ENCODE data around the gene ARHGAP35. TPM values are rescaled to one million over a fixed set of nuclear protein-coding genes. Genes with fewer than 3 reads are reported as not detected.
"Not testable (repeated sequence)": the region's sequence is repeated elsewhere in the genome, so short reads cannot be mapped to it uniquely, and the experiment has no call there.

ARHGAP35 gene
- 72.5 TPM for polyA plus RNA-seq (2013, experiment 1 of 2; ENCODE audit: insufficient read length)
- polyA plus RNA-seq (2013, experiment 2 of 2; ENCODE audit: insufficient read length), result 71.7 TPM

- DNase-seq, result no peak
Observed at GRCh38 chr19:46860846-46861690, at the start of gene ARHGAP35. TSS of gene ARHGAP35 (plus strand) at chr19:46860997. CDS start at chr19:46918676, 57,679 bp downstream.

DNA sequence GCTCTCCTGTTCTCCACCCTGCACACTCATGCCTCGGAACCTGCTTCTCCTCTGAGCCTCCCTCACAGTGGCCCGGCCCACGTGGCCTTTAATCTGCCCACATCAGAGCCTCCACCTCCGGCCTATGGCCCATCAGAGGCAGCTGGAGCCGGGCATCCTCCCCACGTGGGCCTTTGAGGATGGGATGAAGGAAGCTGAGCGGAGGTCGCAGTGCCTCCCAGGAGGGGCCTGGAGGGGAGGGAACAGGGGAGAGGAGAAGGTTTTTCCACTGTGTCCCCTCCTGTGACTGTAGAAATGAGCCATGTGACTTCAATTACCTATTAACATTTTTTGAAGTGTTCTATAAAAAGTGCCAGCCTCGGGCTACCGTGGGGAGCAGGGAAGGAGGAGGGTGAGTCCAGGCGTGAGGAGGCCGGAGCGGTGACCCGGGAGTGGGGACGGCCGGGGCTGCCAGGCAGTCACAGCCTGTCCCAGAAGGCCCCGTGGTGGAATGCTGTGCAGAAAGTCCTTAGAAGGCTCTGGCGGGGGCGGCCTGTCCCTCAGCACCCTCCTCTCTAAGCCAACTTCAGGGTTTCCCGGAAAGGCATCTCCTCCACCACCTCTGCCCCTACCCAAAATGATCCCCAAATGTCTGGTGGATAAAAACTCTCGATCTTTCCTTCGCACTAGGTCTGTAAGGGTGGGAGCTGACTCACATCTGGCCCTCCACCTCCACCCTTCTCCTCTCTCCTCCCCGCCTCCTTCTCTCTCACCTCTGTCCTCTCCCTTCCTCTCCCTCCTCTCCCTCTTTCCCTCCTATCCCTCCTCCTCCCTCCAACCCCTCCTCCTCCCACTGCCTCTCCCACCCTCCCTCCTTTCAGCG is 47.6 kb upstream of the ARHGAP35 start:
- no peak for DNase-seq

GRCh38 chr19:46813839-46814358 is 46.9 kb upstream of the ARHGAP35 start:
- DNase-seq, result peak; percentile 54

DNA sequence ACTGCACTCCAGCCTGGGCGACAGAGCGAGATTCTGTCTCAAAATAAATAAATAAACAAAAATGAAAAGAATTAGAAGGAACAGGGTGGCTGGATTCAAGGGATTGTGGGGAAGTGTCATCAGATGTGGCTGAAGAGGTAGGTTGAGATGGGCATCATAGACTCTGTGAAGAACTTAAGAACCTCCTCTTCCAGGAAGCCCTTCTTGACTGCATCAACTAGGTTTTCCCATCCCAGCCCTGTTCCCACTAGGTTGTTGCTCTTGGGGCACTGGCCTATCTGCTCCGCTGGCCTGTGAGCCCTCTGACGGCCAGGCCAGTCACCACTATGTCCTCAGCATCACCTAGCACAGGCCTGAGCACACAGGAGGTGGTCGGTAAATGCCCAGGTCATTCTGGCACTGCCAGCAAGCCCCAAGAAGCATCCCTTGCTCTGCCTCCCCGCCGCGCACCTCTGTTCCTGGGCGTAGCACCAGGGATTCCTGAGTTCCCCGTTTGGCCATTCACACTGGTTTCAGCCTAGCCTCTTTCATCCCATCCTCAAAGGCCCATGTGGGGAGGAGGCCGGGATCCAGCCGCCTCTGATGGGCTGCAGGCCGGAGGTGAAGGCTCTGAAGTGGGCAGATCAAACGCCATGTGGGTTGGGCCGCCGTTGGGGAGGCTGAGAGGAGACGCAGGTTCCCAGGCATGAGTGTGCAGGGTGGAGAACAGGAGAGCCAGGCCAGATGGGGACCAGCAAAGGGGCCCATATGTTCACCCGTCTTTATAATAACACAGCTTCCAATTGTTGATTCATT is 44.8 kb upstream of the ARHGAP35 start:
- DNase-seq, result no peak

GRCh38 chr19:46818812-46819211 is 42.0 kb upstream of the ARHGAP35 start:
- DNase-seq, result peak; percentile 38

GRCh38 chr19:46821512-46822409 is 39.0 kb upstream of the ARHGAP35 start:
- DNase-seq, result no peak

DNA sequence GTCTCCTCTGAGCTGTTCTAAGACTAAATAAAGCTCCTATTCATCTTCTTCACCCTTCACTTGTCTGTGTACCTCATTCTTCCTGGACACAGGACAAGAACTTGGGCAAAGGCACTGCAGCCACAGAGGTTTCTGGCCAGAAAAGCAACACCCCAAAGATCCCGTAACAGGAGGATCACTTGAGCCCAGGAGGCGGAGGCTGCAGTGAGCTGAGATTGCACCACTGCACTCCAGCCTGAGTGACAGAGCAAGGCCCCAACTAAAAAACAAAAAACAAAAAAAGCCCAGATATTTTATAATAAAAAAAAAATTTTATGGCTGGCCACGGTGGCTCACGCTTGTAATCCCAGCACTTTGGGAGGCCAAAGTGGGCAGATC is 38.4 kb upstream of the ARHGAP35 start:
- not testable (repeated sequence) for DNase-seq

DNA sequence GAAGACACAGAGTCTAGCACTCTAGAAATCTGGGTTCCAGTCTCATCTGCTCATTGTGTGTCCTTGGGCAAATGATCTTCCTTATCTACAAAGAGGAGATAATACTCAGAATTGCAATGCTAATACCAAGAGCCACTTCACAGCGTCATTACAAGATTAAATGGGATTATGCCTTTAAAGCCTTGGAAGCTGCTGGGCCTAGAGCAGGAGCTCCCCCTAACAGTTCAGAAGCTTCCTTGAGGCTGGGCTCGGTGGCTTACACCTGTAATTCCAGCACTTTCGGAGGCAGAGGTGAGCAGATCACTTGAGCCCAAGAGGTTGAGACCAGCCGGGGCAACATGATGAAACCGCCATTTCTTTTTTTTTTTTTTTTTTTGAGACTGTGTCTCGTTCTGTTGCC is 37.7 kb upstream of the ARHGAP35 start:
- no peak for DNase-seq

GRCh38 chr19:46824890-46825730 is 35.7 kb upstream of the ARHGAP35 start:
- no peak for DNase-seq

DNA sequence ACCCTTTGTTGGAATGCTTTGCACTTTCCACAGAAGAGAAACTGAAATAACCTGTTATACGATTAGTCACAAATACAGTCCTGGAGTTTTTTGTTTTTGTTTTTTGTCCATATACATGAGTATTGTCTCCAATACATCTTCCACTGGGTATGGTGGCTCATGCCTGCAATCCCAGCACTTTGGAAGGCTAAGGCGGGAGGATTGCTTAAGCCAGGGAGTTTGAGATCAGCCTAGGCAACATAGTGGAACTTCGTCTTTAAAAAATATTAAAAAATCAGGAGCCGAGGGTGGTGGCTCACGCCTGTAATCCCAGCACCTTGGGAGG is 35.1 kb upstream of the ARHGAP35 start:
- no peak for DNase-seq

- no peak for DNase-seq
Observed at GRCh38 chr19:46828484-46828883, 32.3 kb upstream of the ARHGAP35 start.

GRCh38 chr19:46830864-46831263 is 29.9 kb upstream of the ARHGAP35 start:
- no peak for DNase-seq

DNA sequence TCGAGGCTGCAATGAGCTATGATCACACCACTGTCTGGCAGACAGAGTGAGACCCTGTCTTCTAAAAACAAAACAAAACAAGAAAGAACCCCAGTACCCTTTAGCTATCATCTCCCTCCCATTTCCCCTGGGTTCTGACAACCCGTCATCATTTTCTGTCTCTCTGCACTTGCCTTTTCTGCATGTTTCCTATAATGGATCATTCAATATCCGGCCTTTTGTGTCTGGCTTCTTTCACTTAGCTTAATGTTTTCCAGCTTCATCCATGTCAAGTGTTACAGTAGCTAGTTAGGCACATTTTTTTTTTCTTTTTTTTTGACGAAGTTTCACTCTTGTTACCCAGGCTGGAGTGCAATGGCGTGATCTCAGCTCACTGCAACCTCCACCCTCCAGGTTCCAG is 26.7 kb upstream of the ARHGAP35 start:
- no peak for DNase-seq

DNA sequence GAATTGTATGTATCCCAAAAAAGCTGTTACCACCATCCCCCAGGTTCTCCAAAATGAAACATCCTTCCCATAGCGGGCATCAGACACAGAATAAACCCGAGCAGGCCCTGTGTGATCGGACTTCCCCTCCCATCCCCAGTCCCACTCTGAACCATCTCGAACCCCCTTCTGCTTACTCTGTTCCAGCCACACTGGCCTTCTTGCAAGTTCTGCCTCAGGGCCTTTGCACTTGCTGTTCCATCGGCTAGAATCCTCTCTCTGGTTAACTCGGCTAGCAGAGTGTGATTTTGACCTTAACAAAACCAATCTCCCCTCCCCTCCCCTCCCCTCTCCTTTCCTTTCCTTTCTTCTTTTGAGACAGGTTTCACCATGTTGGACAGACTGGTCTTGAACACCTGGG is 25.8 kb upstream of the ARHGAP35 start:
- DNase-seq, result no peak

GRCh38 chr19:46838160-46838559 is 22.6 kb upstream of the ARHGAP35 start:
- DNase-seq, result no peak

- DNase-seq, result no peak
Observed at GRCh38 chr19:46839752-46840497, 20.9 kb upstream of the ARHGAP35 start.

- peak; percentile 80 for DNase-seq
Observed at GRCh38 chr19:46840498-46840942, 20.3 kb upstream of the ARHGAP35 start.

GRCh38 chr19:46841458-46842083 is 19.2 kb upstream of the ARHGAP35 start:
- peak; percentile 90 for DNase-seq

GRCh38 chr19:46842791-46843190 is 18.0 kb upstream of the ARHGAP35 start:
- DNase-seq, result no peak

Measured in fibroblast of skin of scalp (primary cell).